Ishikawa (cell line): ENCODE data around the gene MAPKAPK5.

Experiments
- CEBPB ChIP-seq: IDR thresholded peaks from 2 replicates; pipeline ENCODE4 v1.6.1; 2012
- CREB1 ChIP-seq: IDR thresholded peaks from 2 replicates; pipeline ENCODE4 v1.6.1; 2012; ENCODE audit warnings: low read depth
- EP300 ChIP-seq: IDR thresholded peaks from 2 replicates; pipeline ENCODE4 v1.6.1; 2012; ENCODE audit warnings: borderline replicate concordance
- FOXM1 ChIP-seq: IDR thresholded peaks from 2 replicates; pipeline ENCODE4 v1.6.1; 2012; ENCODE audit warnings: low read depth, borderline replicate concordance
- NFIC ChIP-seq: IDR thresholded peaks from 2 replicates; pipeline ENCODE4 v1.6.1; 2012
- RAD21 ChIP-seq: IDR thresholded peaks from 2 replicates; pipeline ENCODE4 v1.6.1; 2012; ENCODE audit warnings: low read depth
- TAF1 ChIP-seq: IDR thresholded peaks from 2 replicates; pipeline ENCODE4 v1.6.1; 2012; ENCODE audit warnings: low read depth, mild to moderate bottlenecking
- TEAD4 ChIP-seq: IDR thresholded peaks from 2 replicates; pipeline ENCODE4 v1.6.1; 2012
- YY1 ChIP-seq: IDR thresholded peaks from 2 replicates; pipeline ENCODE4 v1.6.1; 2012; ENCODE audit warnings: low read depth
- TF ChIP-seq, protein P1 (sequence below): IDR thresholded peaks from 2 replicates; pipeline ENCODE4 v1.6.1; 2012
- TF ChIP-seq, protein P2 (sequence below): IDR thresholded peaks from 2 replicates; pipeline ENCODE4 v1.6.1; 2012
- TF ChIP-seq, protein P3 (sequence below): IDR thresholded peaks from 2 replicates; pipeline ENCODE4 v1.6.1; 2012; ENCODE audit warnings: low read depth, mild to moderate bottlenecking

DNA sequence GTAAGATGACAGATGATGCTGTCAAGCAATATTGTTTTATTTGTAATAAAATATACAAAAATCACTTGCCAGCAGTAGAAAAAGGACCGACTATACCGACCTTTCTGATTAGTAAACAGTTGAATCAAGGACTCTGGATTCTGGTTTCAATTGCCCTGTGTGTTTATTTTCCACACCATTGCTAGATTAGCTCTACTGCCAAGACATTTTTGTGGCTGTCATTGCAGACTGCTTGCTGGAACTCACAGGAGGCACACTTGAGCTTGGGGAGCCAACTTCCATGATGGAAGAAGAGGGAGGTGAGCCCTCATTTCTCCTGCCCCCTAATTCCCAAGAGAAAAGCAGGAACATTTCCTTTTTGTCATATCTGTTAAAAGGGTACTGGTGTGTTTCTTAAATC, 51.3 kb downstream of the MAPKAPK5 start:
- no peak for TF ChIP-seq NFIC
- no peak for TF ChIP-seq FOXM1
- TF ChIP-seq EP300 = no peak
- no peak for TF ChIP-seq YY1
- TF ChIP-seq CREB1 = no peak
- TF ChIP-seq, protein P1, sequence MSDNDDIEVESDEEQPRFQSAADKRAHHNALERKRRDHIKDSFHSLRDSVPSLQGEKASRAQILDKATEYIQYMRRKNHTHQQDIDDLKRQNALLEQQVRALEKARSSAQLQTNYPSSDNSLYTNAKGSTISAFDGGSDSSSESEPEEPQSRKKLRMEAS = no peak
- TF ChIP-seq CEBPB = no peak
- no peak for TF ChIP-seq TAF1
- TF ChIP-seq, protein P2, sequence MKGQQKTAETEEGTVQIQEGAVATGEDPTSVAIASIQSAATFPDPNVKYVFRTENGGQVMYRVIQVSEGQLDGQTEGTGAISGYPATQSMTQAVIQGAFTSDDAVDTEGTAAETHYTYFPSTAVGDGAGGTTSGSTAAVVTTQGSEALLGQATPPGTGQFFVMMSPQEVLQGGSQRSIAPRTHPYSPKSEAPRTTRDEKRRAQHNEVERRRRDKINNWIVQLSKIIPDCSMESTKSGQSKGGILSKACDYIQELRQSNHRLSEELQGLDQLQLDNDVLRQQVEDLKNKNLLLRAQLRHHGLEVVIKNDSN = no peak
- TF ChIP-seq, protein P3, sequence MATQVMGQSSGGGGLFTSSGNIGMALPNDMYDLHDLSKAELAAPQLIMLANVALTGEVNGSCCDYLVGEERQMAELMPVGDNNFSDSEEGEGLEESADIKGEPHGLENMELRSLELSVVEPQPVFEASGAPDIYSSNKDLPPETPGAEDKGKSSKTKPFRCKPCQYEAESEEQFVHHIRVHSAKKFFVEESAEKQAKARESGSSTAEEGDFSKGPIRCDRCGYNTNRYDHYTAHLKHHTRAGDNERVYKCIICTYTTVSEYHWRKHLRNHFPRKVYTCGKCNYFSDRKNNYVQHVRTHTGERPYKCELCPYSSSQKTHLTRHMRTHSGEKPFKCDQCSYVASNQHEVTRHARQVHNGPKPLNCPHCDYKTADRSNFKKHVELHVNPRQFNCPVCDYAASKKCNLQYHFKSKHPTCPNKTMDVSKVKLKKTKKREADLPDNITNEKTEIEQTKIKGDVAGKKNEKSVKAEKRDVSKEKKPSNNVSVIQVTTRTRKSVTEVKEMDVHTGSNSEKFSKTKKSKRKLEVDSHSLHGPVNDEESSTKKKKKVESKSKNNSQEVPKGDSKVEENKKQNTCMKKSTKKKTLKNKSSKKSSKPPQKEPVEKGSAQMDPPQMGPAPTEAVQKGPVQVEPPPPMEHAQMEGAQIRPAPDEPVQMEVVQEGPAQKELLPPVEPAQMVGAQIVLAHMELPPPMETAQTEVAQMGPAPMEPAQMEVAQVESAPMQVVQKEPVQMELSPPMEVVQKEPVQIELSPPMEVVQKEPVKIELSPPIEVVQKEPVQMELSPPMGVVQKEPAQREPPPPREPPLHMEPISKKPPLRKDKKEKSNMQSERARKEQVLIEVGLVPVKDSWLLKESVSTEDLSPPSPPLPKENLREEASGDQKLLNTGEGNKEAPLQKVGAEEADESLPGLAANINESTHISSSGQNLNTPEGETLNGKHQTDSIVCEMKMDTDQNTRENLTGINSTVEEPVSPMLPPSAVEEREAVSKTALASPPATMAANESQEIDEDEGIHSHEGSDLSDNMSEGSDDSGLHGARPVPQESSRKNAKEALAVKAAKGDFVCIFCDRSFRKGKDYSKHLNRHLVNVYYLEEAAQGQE = no peak
- no peak for TF ChIP-seq RAD21
- TF ChIP-seq TEAD4 = no peak
